GM12874 (cell line): ENCODE measurements around the gene ADAP1.

Source experiments
- CTCF ChIP-seq: IDR thresholded peaks from 2 replicates; pipeline ENCODE4 v1.5.1; 2011; ENCODE audit warnings: low read depth, mild to moderate bottlenecking, control low read depth, low read length, moderate library complexity; ENCODE audit not compliant: insufficient read depth

ADAP1 gene

GRCh38 chr7:910441-910861, 44.0 kb downstream of the ADAP1 start:
- TF ChIP-seq CTCF = no peak

DNA sequence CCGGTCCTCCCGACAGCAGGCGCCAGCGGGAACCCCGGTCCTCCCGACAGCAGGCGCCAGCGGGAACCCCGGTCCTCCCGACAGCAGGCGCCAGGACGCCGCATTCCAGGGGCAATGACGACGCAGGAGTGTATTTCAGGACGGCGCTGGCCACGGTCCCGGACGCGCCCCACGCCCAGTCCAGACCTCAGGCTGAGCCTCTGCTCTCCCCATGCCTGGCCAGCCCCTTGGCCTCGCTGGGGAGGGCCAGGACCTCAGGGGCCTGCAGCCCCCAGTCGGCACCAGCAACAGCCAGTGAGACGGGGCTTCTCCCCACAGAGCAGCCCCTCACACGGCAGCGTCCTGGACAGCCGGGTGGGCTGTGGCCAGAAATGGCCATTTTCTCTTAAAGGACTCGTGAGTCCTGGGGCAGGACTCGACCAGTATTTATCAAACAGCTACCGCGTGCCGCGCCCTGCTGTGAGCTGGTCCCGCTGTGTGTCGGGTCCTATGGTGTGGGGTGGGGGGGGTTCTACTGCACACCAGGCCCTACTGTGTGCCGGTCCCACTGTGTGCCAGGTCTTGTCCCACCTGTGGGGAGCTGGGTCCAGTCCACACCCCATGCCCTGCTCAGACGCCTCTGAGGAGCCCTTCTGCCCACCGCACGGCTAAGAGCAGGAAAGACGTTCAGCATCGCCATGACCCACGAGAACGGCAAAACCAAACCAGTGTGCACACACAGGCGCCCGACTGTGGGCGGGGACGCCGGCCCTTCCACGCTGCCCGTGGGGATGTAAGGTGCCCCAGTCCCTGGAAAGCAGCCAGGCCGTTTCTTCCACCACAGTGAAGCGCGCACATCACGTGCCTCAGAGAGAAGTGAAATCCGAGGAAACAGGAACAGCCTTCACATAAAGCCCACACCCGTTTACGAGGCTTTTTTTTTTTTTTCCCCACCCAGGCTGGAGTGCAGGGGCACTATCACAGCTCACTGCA, 44.8 kb downstream of the ADAP1 start:
- TF ChIP-seq CTCF = no peak

GRCh38 chr7:908591-909357, 45.7 kb downstream of the ADAP1 start:
- peak; percentile 91 for TF ChIP-seq CTCF

- TF ChIP-seq CTCF = no peak
Observed at GRCh38 chr7:908159-908581, 46.3 kb downstream of the ADAP1 start.

DNA sequence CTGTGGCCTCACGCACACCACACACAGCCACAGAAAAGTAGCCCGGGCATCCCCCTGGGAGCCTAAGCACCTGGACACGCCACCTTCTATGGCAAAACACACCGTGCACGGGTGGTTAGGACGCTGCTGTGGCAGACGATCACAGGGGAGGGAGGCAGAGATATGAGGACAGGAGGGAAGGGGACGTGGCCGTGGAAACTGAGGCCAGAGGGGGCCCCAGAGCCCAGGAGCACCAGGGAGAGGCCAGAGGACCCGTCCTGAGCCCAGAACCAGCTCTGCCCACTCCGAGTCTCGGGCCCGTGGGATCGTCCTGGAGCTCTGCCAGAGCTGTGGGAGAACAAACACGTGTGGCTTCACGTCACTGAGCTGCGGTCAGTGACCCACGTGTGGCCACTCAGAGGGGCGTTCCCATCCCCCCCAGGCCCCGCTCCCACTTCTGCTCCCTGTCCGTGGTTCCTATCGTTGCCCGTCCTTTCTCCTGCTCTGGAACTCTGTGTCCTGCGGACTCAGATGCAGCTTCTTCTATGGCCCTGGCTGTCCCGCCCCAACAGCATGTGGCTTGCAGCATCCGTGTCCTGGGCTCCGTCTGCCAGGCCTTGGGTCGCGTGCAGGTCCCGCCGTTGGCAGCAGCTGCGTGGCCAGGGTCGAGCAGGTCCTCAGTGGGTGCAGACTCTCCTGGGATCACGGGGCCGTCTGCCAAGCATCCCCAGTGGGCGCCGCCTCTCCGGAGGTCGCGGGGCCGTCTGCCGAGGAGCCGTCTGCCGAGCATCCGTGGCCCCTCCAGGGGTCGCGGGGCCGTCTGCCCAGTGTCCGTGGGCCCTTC, 47.1 kb downstream of the ADAP1 start:
- no peak for TF ChIP-seq CTCF

DNA sequence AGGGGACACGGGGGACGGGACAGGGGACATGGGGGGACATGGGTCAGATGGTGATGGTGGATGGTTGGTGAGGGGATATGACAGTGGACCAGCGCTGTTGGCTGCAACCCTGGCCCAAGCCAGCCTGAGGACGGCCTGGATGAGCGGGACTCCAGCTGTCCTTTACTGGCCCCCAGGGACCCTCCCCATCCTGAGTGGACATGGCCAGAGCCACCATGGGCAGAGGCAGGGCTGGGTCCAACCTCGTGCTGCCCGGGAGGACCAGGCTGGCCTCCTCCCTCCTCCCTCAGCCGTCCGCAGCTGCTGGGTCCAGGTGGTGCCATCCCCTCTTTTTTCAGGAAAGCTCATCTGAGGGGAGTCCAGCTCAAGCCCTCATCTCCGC, 47.7 kb downstream of the ADAP1 start:
- no peak for TF ChIP-seq CTCF
